ENCODE measurements around the gene ARHGAP10.
"Not testable (repeated sequence)": the region's sequence is repeated elsewhere in the genome, so short reads cannot be mapped to it uniquely, and the experiment has no call there.

Gene ARHGAP10

GRCh38 chr4:147991543-147992283, 259.8 kb downstream of the ARHGAP10 start:
- DNase-seq (ENCODE audit: low read depth) = no peak

GRCh38 chr4:147994076-147994475, 262.2 kb downstream of the ARHGAP10 start:
- no peak for DNase-seq (ENCODE audit: low read depth)

GRCh38 chr4:147994491-147995385, 262.9 kb downstream of the ARHGAP10 start:
- DNase-seq (ENCODE audit: low read depth) = no peak

- DNase-seq (ENCODE audit: low read depth) = no peak
Observed at GRCh38 chr4:147996859-147997258, 265.0 kb downstream of the ARHGAP10 start.

DNA sequence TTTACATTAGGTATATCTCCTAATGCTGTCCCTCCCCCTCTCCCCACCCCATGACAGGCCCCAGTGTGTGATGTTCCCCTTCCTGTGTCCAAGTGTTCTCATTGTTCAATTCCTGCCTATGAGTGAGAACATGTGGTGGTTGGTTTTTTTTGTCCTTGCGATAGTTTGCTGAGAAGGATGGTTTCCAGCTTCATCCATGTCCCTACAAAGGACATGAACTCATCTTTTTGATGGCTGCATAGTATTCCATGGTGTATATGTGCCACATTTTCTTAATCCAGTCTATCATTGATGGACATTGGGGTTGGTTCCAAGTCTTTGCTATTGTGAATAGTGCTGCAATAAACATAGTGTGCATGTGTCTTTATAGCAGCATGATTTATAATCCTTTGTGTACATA, 268.1 kb downstream of the ARHGAP10 start:
- DNase-seq (ENCODE audit: low read depth) = not testable (repeated sequence)

GRCh38 chr4:148004228-148004857, 272.5 kb downstream of the ARHGAP10 start:
- DNase-seq (ENCODE audit: low read depth) = no peak

DNA sequence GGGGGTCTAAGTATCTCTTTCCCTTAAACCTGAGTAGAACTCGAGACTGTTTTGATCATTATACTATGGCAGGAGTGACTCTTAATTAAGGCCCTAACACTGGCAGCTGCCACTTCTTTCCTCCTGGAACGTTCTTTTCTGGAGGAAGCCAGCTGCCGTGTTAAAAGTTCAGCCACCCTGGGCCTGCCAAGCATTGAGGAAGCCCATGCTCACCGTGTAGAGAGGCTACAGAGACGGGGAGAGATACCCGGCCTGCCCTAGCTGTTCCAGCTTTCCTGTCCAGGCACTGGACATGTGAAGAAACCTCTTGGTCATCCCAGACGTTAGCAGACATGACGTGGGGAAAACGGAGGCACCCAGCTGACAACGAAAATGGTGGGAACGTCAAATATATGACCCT, 274.1 kb downstream of the ARHGAP10 start:
- DNase-seq (ENCODE audit: low read depth) = no peak

GRCh38 chr4:148007314-148007760, 275.4 kb downstream of the ARHGAP10 start:
- DNase-seq (ENCODE audit: low read depth) = no peak

GRCh38 chr4:148007792-148008191, 275.9 kb downstream of the ARHGAP10 start:
- DNase-seq (ENCODE audit: low read depth) = no peak

DNA sequence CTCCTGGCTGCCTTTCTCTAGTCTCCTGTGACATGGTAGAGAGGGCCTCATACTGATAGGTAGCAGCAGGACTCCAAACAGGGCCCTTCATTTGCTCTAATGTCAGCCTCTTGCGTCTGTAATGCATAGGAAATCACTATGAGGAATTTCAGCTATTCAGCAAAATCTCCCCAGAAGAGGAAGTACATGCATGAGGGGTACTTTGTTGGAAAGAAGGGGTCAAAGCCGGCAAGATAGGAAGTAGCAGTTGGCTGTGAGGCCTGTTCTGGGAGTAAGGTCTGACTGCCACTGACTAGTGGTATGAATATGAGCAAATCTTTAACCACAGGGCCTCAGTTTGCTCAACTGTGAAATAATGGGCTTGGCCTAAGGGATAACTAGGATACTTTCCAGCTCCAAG, 283.2 kb downstream of the ARHGAP10 start:
- no peak for DNase-seq (ENCODE audit: low read depth)

DNA sequence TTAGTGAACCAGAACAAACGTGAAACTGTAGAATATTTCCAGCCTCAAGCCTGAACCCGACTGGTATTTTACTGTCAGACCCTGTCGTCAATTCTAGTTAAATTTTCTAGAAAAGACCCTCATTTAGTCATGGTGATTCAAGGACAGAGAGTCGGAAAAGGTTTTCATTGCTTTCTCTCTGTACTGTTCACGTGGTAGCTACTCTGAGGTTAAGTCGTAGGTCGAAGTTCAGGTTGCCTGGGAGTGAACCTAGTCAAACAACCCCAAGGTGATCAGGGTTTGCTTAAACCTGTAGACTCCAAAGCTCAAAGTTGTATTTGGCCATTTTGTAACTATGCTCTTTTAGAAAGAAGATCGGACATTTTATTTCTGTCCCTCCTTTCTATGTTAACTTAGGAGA, 283.6 kb downstream of the ARHGAP10 start:
- no peak for DNase-seq (ENCODE audit: low read depth)

- no peak for DNase-seq (ENCODE audit: low read depth)
Observed at GRCh38 chr4:148016063-148016637, 284.3 kb downstream of the ARHGAP10 start.

GRCh38 chr4:148017801-148018200, 285.9 kb downstream of the ARHGAP10 start:
- DNase-seq (ENCODE audit: low read depth) = no peak

DNA sequence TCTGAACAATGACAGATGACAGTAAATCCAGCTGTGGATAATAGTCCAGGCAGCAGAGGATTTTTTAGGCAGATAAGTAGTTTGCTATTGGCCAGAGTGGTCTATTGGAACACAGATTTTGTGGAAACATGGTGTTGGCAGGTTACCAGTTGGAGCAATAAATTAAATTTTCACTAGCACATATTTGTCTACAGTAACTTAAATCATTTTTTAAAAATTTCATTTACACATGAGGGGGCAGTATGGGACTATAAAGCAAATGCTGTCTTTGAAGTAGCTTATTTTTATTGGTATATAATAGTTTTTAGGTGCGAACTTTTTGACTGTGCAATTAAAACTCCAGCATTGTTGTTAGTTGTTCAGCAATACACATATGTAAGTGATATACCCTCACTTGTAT, 289.8 kb downstream of the ARHGAP10 start:
- no peak for DNase-seq (ENCODE audit: low read depth)

DNA sequence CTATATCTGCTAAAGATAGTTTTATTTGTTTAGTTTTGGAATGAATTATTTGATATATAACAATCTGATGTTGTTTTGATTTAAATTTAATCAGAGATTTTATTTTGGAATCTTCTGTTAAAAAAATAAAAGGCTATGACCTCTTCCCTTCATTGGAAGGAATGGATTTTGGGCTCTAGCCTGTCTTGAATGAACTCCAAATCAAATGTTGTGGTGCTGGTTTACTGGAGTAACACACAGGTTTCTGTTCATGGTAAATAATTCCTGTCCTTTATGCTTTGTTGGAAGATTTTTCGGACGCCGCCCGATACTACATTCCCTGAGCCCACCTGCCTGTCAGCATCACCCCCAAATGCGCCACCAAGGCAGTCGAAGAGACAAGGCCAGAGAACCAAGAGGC, 291.1 kb downstream of the ARHGAP10 start:
- no peak for DNase-seq (ENCODE audit: low read depth)

GRCh38 chr4:148023512-148024181, 291.8 kb downstream of the ARHGAP10 start:
- DNase-seq (ENCODE audit: low read depth) = no peak

DNA sequence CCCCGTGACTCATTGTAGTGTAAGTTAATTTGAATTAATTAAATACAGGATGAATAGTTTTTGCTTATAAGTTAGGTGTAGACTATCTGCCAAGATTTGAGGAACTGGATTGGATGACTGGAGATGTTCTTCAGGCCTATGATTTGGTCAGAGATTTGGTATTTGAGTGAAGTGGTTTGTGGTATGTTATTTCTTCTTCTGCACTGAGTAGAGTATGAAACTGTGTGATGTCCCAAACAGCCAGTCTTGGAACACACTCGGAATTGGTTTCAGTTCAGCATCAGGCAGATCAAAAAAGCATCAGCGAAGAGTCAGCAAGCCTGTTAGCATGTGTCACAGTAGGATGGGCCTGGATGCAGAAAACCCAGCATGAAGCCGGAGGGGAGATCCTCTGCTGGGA, 294.1 kb downstream of the ARHGAP10 start:
- no peak for DNase-seq (ENCODE audit: low read depth)

GRCh38 chr4:148027201-148027600, 295.3 kb downstream of the ARHGAP10 start:
- no peak for DNase-seq (ENCODE audit: low read depth)

DNA sequence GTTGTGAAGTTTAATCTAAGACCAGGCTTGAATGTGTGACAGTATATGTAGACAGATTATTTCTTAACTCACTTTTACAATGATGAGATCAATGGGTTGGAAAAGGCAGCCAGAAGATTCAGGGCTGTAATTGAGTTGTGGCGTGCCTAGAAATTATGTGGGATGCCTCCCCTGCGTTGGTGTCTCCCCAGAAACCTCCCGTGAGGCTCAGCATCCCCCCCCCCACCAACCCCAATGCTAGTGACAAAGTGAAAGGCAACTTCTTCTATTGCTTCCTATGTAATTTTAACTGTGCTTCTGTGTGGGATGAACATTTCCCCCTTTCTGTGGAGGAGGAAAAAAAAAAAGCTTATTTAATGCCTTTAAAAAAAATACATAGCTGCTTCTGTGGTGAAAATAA, 297.9 kb downstream of the ARHGAP10 start:
- no peak for DNase-seq (ENCODE audit: low read depth)

DNA sequence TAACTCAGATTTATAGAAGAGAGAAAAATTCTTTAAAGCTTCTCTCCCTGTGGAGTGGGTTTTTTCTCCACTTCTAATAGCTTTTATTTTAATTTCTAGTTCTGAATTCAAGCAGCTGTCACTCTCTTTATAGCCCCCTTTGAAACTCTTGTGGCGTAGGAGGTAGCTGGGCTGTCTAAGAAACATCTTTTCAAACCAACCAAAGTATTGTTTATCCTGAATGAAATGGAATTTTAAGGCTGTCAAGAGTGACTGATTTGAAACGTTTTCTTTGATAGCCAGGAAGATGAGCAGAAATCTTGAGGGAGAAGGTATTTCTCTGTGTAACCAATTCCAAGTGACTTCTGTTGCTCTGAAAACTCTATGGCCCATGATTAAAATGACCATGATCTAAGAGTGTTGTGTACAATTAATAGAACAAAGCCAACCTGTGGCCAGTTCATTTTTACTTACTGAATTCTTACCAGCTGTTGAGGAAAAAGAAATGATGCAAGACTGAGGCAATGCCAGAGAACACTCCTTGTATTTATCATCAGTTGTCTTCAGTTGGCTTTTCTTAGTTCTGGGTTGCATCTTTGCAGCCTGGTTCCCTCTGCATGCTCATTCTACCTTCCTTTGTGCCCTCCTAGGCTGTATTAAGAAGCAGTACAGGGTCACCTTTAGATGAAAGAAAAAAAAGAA, 298.4 kb downstream of the ARHGAP10 start:
- DNase-seq (ENCODE audit: low read depth) = no peak

GRCh38 chr4:148034813-148035212, 302.9 kb downstream of the ARHGAP10 start:
- no peak for DNase-seq (ENCODE audit: low read depth)
